ENCODE data around the gene IL1RL1.

Gene IL1RL1

DNA sequence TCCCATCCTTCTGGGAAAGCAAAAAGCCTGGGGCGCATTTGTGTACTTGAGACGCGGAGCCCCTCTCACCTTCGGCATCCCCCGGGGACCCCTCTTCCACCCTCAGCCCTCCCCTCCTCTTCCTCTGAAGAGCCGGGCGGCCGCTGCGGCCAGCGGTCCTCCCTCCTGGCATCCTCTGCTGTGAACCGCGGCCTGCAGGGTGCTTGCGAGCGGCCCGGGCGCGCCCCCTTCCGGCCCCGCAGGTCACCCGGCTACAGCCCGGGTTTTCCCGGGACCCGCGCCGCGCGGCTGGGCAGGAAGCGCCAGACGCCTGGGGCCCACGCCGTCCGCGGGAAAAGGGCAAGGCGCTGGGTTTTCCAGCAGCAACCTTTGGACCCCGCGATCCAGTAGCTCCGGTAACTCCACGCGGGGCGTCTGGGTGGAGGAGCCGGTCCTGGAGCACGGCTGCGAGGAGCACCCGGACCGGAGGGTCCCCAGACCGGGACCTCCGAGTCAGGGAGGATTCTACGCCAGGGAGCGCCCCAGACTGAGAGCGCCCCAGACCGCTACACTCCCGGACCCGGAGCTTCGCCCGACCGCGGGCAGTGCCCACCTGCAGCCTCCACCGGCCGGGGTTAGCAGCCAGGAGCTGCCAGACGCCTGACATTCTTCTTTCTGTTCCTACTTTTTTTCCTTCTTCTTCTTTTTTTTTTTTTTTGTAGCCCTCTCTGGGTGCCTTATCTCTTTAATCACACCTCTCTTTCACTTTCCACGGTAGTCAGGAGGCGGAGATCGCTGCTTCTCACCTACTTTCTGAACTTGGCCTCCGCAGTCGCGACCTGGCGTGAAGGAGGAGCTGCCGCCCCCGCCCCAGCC lies 44.4 kb downstream of the IL1RL1 start, which contains the start of gene IL18R1:
IL18R1 (plus strand) TSS at position 271 of the 855 bp plus-strand sequence. CDS start 6,865 bp downstream, outside the sequence.
- TF ChIP-seq, protein P1, sequence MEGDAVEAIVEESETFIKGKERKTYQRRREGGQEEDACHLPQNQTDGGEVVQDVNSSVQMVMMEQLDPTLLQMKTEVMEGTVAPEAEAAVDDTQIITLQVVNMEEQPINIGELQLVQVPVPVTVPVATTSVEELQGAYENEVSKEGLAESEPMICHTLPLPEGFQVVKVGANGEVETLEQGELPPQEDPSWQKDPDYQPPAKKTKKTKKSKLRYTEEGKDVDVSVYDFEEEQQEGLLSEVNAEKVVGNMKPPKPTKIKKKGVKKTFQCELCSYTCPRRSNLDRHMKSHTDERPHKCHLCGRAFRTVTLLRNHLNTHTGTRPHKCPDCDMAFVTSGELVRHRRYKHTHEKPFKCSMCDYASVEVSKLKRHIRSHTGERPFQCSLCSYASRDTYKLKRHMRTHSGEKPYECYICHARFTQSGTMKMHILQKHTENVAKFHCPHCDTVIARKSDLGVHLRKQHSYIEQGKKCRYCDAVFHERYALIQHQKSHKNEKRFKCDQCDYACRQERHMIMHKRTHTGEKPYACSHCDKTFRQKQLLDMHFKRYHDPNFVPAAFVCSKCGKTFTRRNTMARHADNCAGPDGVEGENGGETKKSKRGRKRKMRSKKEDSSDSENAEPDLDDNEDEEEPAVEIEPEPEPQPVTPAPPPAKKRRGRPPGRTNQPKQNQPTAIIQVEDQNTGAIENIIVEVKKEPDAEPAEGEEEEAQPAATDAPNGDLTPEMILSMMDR (IDR thresholded peaks at IDR 0.05) = peak; percentile 87

DNA sequence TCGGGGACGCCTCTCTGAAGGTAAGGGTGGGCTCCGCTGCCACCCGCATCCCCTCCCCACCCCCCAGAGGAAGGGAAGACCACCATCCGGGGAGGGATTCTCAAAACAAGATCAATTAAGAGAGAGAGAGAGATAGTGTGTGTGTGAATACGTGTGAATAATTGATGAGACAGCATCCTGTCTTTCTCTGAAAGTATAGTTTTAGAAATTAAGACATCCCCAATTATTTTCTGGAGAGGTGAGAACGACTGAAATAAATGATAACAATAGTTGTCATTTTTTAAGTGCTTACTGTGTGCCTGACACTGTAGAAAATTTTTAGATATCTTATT lies 45.0 kb downstream of the IL1RL1 start:
- TF ChIP-seq, protein P1 (IDR thresholded peaks at IDR 0.05) = no peak

DNA sequence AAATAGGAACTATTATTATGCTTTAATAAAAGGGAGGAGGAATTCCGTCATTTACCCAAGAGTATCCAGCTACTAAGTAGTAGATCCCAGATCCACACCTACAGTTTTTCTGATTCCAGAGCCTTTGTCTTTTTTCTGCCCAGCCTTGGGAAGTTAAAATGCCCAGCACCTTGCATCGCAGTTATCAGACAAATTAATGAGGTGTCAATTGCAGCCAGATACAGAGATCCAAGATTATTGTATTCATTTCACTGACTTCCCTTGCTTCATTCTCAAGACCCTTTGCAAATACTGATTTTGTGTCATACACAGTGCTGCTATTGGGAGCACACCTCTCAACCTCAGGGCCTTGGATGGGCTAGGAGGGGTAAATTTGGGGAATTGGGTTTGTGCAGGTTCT lies 45.4 kb downstream of the IL1RL1 start:
- TF ChIP-seq, protein P1 (IDR thresholded peaks at IDR 0.05) = no peak

- TF ChIP-seq, protein P1 (IDR thresholded peaks at IDR 0.05) = no peak
These were observed 46.6 kb downstream of the IL1RL1 start for GRCh38 chr2:102357937-102358336.

GRCh38 chr2:102358496-102358895 lies 47.1 kb downstream of the IL1RL1 start:
- TF ChIP-seq, protein P1 (IDR thresholded peaks at IDR 0.05) = no peak

DNA sequence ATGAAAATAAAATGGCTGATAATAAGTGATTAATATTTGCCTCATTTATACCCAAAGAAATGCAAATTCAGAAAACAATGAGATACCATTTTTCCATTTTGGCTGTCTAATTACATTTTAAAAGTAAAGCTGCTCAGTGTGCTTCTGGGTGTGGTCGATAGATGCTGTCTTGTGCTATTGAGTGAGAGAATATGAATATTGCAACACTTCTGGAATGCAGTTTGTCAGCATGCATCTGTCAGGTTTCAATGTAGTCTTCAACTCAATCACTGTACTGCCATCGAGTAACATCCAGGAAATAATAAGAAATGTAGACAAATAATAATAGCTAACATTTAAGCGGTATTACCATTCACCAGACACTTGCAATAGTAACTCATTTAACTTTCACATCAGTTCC lies 48.2 kb downstream of the IL1RL1 start:
- TF ChIP-seq, protein P1 (IDR thresholded peaks at IDR 0.05) = no peak

DNA sequence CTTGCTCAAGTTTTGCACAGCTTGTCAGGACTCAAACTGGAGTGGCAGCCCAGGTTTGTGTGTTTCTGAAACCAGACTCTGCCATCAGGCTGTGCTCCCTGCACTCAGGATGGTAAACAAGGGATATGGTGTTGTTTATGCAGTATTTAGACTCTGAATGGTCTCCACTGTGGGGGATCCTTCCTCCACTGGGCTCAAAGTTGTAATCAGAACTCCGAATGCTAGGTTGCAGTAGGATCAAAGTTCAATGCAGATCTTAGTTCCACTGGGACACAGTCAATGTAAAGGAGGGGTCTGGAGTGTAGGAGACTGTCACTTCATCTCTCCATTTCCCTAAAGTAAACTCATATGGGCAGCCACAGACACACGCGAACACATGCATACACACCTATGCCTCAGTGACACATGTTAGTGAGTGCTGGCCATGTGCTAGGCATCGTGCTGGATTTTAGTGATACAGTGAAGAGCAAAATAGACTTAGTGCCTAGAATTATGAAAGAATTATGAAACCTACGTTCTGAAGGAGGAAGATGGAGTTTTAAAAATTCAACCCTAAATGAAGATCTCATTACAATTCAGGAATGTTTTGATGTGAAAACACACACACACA lies 50.4 kb downstream of the IL1RL1 start:
- TF ChIP-seq, protein P1 (IDR thresholded peaks at IDR 0.05) = no peak

Measured in LNCAP (cell line).